Activated naive CD4-positive, alpha-beta T cell treated with Interleukin-2 at 50 U/mL for 16 hours (primary cell): Measurements from ENCODE around the gene IQCN.

Experiments used
- DNase-seq: peaks from one replicate; pipeline ENCODE4 v3.0.0-alpha.2; 2020

IQCN gene

GRCh38 chr19:18284712-18285360 is 10.6 kb upstream of the IQCN start:
- DNase-seq: peak; percentile 63

- no peak for DNase-seq
These were observed 9.1 kb upstream of the IQCN start for GRCh38 chr19:18283338-18283737.

- no peak for DNase-seq
These were observed 8.5 kb upstream of the IQCN start for GRCh38 chr19:18282788-18283141.

- peak; percentile 34 for DNase-seq
These were observed 8.0 kb upstream of the IQCN start for GRCh38 chr19:18282021-18282787.

- DNase-seq: peak; percentile 96
These were observed 7.1 kb upstream of the IQCN start, which contains the start of gene JUND for GRCh38 chr19:18281082-18282020. JUND (minus strand) TSS chr19:18281622; CDS start chr19:18281484, 138 bp downstream.

GRCh38 chr19:18280247-18281081 is 6.2 kb upstream of the IQCN start:
- DNase-seq: peak; percentile 80

GRCh38 chr19:18279516-18280246 is 5.4 kb upstream of the IQCN start:
- DNase-seq: peak; percentile 94

GRCh38 chr19:18279266-18279515 is 4.9 kb upstream of the IQCN start:
- DNase-seq: no peak

- peak; percentile 57 for DNase-seq
These were observed 4.4 kb upstream of the IQCN start for GRCh38 chr19:18278521-18279265.

GRCh38 chr19:18274781-18275356 is 617 bp upstream of the IQCN start:
- DNase-seq: no peak

- no peak for DNase-seq
These were observed 562 bp downstream of the IQCN start for GRCh38 chr19:18273561-18274218.

GRCh38 chr19:18271433-18271841 is 2.8 kb downstream of the IQCN start:
- no peak for DNase-seq

GRCh38 chr19:18270326-18270725 is 3.9 kb downstream of the IQCN start:
- DNase-seq: no peak

GRCh38 chr19:18269070-18269723 is 5.1 kb downstream of the IQCN start:
- DNase-seq: no peak

- no peak for DNase-seq
These were observed 7.2 kb downstream of the IQCN start for GRCh38 chr19:18266771-18267686.

- DNase-seq: no peak
These were observed 8.7 kb downstream of the IQCN start for GRCh38 chr19:18265582-18265981.

- no peak for DNase-seq
These were observed 9.2 kb downstream of the IQCN start for GRCh38 chr19:18264971-18265540.

GRCh38 chr19:18264137-18264854 is 10.0 kb downstream of the IQCN start:
- no peak for DNase-seq
